ENCODE measurements around the gene GABBR1.

GABBR1 gene

GRCh38 chr6:29602564-29603361 lies 30.2 kb downstream of the GABBR1 start:
- no peak overlapping the region for H3K9ac ChIP-seq (ENCODE audit: low read length)
- no peaks in the 10 kb centered on the region for H3K4me1 ChIP-seq (ENCODE audit: control insufficient read depth, insufficient read depth, low read length)
- H3K27me3 ChIP-seq (ENCODE audit: control insufficient read depth, insufficient read depth, low read length): no peaks in the 10 kb centered on the region
- no peak overlapping the region for H3K27ac ChIP-seq (ENCODE audit: low read depth, low read length)
- no peak overlapping the region for H3K4me3 ChIP-seq (ENCODE audit: low read length)
- peaks cover 11% of the 10 kb centered on the region for H3K36me3 ChIP-seq (ENCODE audit: control insufficient read depth, insufficient read depth, low read length)

GRCh38 chr6:29598172-29598747 lies 34.7 kb downstream of the GABBR1 start:
- Histone ChIP-seq H3K4me3 (ENCODE audit: low read length) (no peak overlapping the region), H3K27ac (ENCODE audit: low read depth, low read length) (no peak overlapping the region), H3K4me1 (ENCODE audit: control insufficient read depth, insufficient read depth, low read length) (peaks cover 2% of the 10 kb centered on the region), H3K36me3 (ENCODE audit: control insufficient read depth, insufficient read depth, low read length) (peaks cover 2% of the 10 kb centered on the region), H3K27me3 (ENCODE audit: control insufficient read depth, insufficient read depth, low read length) (no peaks in the 10 kb centered on the region), H3K9ac (ENCODE audit: low read length) (no peak overlapping the region)

GRCh38 chr6:29597184-29597583 lies 35.8 kb downstream of the GABBR1 start:
- Histone ChIP-seq H3K4me1 (ENCODE audit: control insufficient read depth, insufficient read depth, low read length) (peaks cover 2% of the 10 kb centered on the region), H3K36me3 (ENCODE audit: control insufficient read depth, insufficient read depth, low read length) (peaks cover 2% of the 10 kb centered on the region), H3K27me3 (ENCODE audit: control insufficient read depth, insufficient read depth, low read length) (no peaks in the 10 kb centered on the region), H3K27ac (ENCODE audit: low read depth, low read length) (no peak overlapping the region), H3K4me3 (ENCODE audit: low read length) (no peak overlapping the region), H3K9ac (ENCODE audit: low read length) (no peak overlapping the region)

GRCh38 chr6:29596381-29596900 lies 36.5 kb downstream of the GABBR1 start:
- H3K27me3 ChIP-seq (ENCODE audit: control insufficient read depth, insufficient read depth, low read length): no peaks in the 10 kb centered on the region
- H3K9ac ChIP-seq (ENCODE audit: low read length): no peak overlapping the region
- no peak overlapping the region for H3K4me3 ChIP-seq (ENCODE audit: low read length)
- peaks cover 2% of the 10 kb centered on the region for H3K4me1 ChIP-seq (ENCODE audit: control insufficient read depth, insufficient read depth, low read length)
- H3K36me3 ChIP-seq (ENCODE audit: control insufficient read depth, insufficient read depth, low read length): peaks cover under 1% of the 10 kb centered on the region
- H3K27ac ChIP-seq (ENCODE audit: low read depth, low read length): no peak overlapping the region

- Histone ChIP-seq H3K36me3 (ENCODE audit: control insufficient read depth, insufficient read depth, low read length) (no peaks in the 10 kb centered on the region), H3K9ac (ENCODE audit: low read length) (no peak overlapping the region), H3K4me1 (ENCODE audit: control insufficient read depth, insufficient read depth, low read length) (peaks cover 2% of the 10 kb centered on the region), H3K4me3 (ENCODE audit: low read length) (no peak overlapping the region), H3K27ac (ENCODE audit: low read depth, low read length) (no peak overlapping the region), H3K27me3 (ENCODE audit: control insufficient read depth, insufficient read depth, low read length) (no peaks in the 10 kb centered on the region)
These were observed 39.7 kb downstream of the GABBR1 start for GRCh38 chr6:29593199-29593855.

GRCh38 chr6:29591677-29592076 lies 41.3 kb downstream of the GABBR1 start:
- no peaks in the 10 kb centered on the region for H3K36me3 ChIP-seq (ENCODE audit: control insufficient read depth, insufficient read depth, low read length)
- H3K27ac ChIP-seq (ENCODE audit: low read depth, low read length): no peak overlapping the region
- H3K4me3 ChIP-seq (ENCODE audit: low read length): no peak overlapping the region
- no peaks in the 10 kb centered on the region for H3K27me3 ChIP-seq (ENCODE audit: control insufficient read depth, insufficient read depth, low read length)
- no peak overlapping the region for H3K9ac ChIP-seq (ENCODE audit: low read length)
- peaks cover 2% of the 10 kb centered on the region for H3K4me1 ChIP-seq (ENCODE audit: control insufficient read depth, insufficient read depth, low read length)

- Histone ChIP-seq H3K27ac (ENCODE audit: low read depth, low read length) (no peak overlapping the region), H3K4me3 (ENCODE audit: low read length) (no peak overlapping the region), H3K36me3 (ENCODE audit: control insufficient read depth, insufficient read depth, low read length) (no peaks in the 10 kb centered on the region), H3K4me1 (ENCODE audit: control insufficient read depth, insufficient read depth, low read length) (peaks cover 2% of the 10 kb centered on the region), H3K27me3 (ENCODE audit: control insufficient read depth, insufficient read depth, low read length) (no peaks in the 10 kb centered on the region), H3K9ac (ENCODE audit: low read length) (no peak overlapping the region)
These were observed 42.7 kb downstream of the GABBR1 start for GRCh38 chr6:29590218-29590808.

- Histone ChIP-seq H3K4me1 (ENCODE audit: control insufficient read depth, insufficient read depth, low read length) (peaks cover 2% of the 10 kb centered on the region), H3K36me3 (ENCODE audit: control insufficient read depth, insufficient read depth, low read length) (no peaks in the 10 kb centered on the region), H3K9ac (ENCODE audit: low read length) (no peak overlapping the region), H3K27me3 (ENCODE audit: control insufficient read depth, insufficient read depth, low read length) (no peaks in the 10 kb centered on the region), H3K4me3 (ENCODE audit: low read length) (no peak overlapping the region), H3K27ac (ENCODE audit: low read depth, low read length) (no peak overlapping the region)
These were observed 43.4 kb downstream of the GABBR1 start for GRCh38 chr6:29589423-29590048.

- H3K27me3 ChIP-seq (ENCODE audit: control insufficient read depth, insufficient read depth, low read length): no peaks in the 10 kb centered on the region
- no peak within 1 kb of the TSS for H3K27ac ChIP-seq (ENCODE audit: low read depth, low read length)
- H3K9ac ChIP-seq (ENCODE audit: low read length): no peak within 1 kb of the TSS
- H3K36me3 ChIP-seq (ENCODE audit: control insufficient read depth, insufficient read depth, low read length): no peaks in the 10 kb centered on the region
- no peak within 1 kb of the TSS for H3K4me3 ChIP-seq (ENCODE audit: low read length)
- H3K4me1 ChIP-seq (ENCODE audit: control insufficient read depth, insufficient read depth, low read length): no peaks in the 10 kb centered on the region
These were observed 48.2 kb downstream of the GABBR1 start, which contains the start of gene OR2H2 for GRCh38 chr6:29584821-29585220. TSS of gene OR2H2 (plus strand) at chr6:29585121. CDS start at chr6:29587945, 2,824 bp downstream.

- Histone ChIP-seq H3K9ac (ENCODE audit: low read length) (no peak overlapping the region), H3K4me3 (ENCODE audit: low read length) (no peak overlapping the region), H3K4me1 (ENCODE audit: control insufficient read depth, insufficient read depth, low read length) (no peaks in the 10 kb centered on the region), H3K27me3 (ENCODE audit: control insufficient read depth, insufficient read depth, low read length) (no peaks in the 10 kb centered on the region), H3K27ac (ENCODE audit: low read depth, low read length) (no peak overlapping the region), H3K36me3 (ENCODE audit: control insufficient read depth, insufficient read depth, low read length) (no peaks in the 10 kb centered on the region)
These were observed 55.4 kb downstream of the GABBR1 start for GRCh38 chr6:29577544-29577943.

GRCh38 chr6:29576056-29576455 lies 56.9 kb downstream of the GABBR1 start:
- Histone ChIP-seq H3K36me3 (ENCODE audit: control insufficient read depth, insufficient read depth, low read length) (no peaks in the 10 kb centered on the region), H3K9ac (ENCODE audit: low read length) (no peak overlapping the region), H3K27ac (ENCODE audit: low read depth, low read length) (no peak overlapping the region), H3K27me3 (ENCODE audit: control insufficient read depth, insufficient read depth, low read length) (no peaks in the 10 kb centered on the region), H3K4me3 (ENCODE audit: low read length) (no peak overlapping the region), H3K4me1 (ENCODE audit: control insufficient read depth, insufficient read depth, low read length) (no peaks in the 10 kb centered on the region)

GRCh38 chr6:29567991-29568390 lies 65.0 kb downstream of the GABBR1 start:
- no peaks in the 10 kb centered on the region for H3K36me3 ChIP-seq (ENCODE audit: control insufficient read depth, insufficient read depth, low read length)
- no peak overlapping the region for H3K9ac ChIP-seq (ENCODE audit: low read length)
- no peaks in the 10 kb centered on the region for H3K27me3 ChIP-seq (ENCODE audit: control insufficient read depth, insufficient read depth, low read length)
- no peaks in the 10 kb centered on the region for H3K4me1 ChIP-seq (ENCODE audit: control insufficient read depth, insufficient read depth, low read length)
- no peak overlapping the region for H3K4me3 ChIP-seq (ENCODE audit: low read length)
- no peak overlapping the region for H3K27ac ChIP-seq (ENCODE audit: low read depth, low read length)
